B cell (primary cell): ENCODE results near the gene ATP8A1. TPM values are rescaled to one million over a fixed set of nuclear protein-coding genes. Genes with fewer than 3 reads are reported as not detected.

Source experiments
- ATAC-seq: fragments of 200-7000 bp; cut with Tn5 transposase; one replicate; pipeline ENCODE4 v1.10.0; 2021; ENCODE audit warnings: low read depth, mild to moderate bottlenecking, moderate number of reproducible peaks, moderate library complexity
- CTCF ChIA-PET: fragments of 350-600 bp; sonication (Branson Sonifier 250); formaldehyde crosslinking; loops from one replicate; lab custom pipeline; 2021; ENCODE audit warnings: antibody characterized with exemption, inconsistent platforms; lab: Charles Lee
- POLR2A ChIA-PET: fragments of 350-600 bp; sonication (Branson Sonifier 250); formaldehyde crosslinking; loops from one replicate; lab custom pipeline; 2021; ENCODE audit warnings: antibody characterized with exemption; lab: Charles Lee
- DNase-seq: peaks from one replicate; pipeline ENCODE4 v3.0.0; 2013
- H2AFZ ChIP-seq: 2 replicates; pipeline ENCODE4 v1.6.1; 2012; ENCODE audit warnings: mild to moderate bottlenecking, low read depth, low read length; ENCODE audit not compliant: insufficient read depth, poor library complexity, severe bottlenecking
- H3K27ac ChIP-seq, 2 donors: 1 replicate in 1 of 2; 2 replicates in 1 of 2; pipeline ENCODE4 v1.5.1; 2012 to 2013; ENCODE audit warnings: low read length in 2 of 2, mild to moderate bottlenecking in 2 of 2, moderate library complexity in 1 of 2
- H3K27me3 ChIP-seq, 4 experiments: fragments of 200-600 bp in 1 of 4; sonication (generic) in 1 of 4; replicated peaks in 1 of 4; 1 replicate in 2 of 4; 2 replicates in 2 of 4; pipeline versions ENCODE4 v1.6.1 to v1.7.0; 2013 to 2016; ENCODE audit warnings: low read length in 3 of 4, mild to moderate bottlenecking in 2 of 4, mixed read lengths in 1 of 4, moderate library complexity in 1 of 4; ENCODE audit not compliant: insufficient read depth in 4 of 4, control insufficient read depth in 3 of 4; ENCODE audit errors: control extremely low read depth in 1 of 4
- H3K36me3 ChIP-seq, 2 experiments: replicated peaks in 1 of 2; 1 replicate in 1 of 2; 2 replicates in 1 of 2; pipeline versions ENCODE4 v1.6.1 to v1.7.1; 2013; ENCODE audit warnings: low read length in 1 of 2; ENCODE audit not compliant: insufficient read depth in 2 of 2, control insufficient read depth in 1 of 2; ENCODE audit errors: control extremely low read depth in 1 of 2, extremely low read depth in 1 of 2
- H3K4me1 ChIP-seq, 2 donors: fragments of 200-600 bp in 1 of 2; sonication (generic) in 1 of 2; 1 replicate in 1 of 2; 2 replicates in 1 of 2; pipeline versions ENCODE4 v1.5.1 to v1.6.1; 2013 to 2017; ENCODE audit warnings: low read length in 2 of 2; ENCODE audit not compliant: control insufficient read depth in 2 of 2, insufficient read depth in 2 of 2
- H3K4me2 ChIP-seq: replicated peaks from 2 replicates; pipeline ENCODE3; 2012; ENCODE audit warnings: mild to moderate bottlenecking, low read depth, low read length; ENCODE audit not compliant: poor library complexity, severe bottlenecking
- H3K4me3 ChIP-seq, 5 experiments: fragments of 200-600 bp in 1 of 5; sonication (generic) in 1 of 5; 1 replicate in 3 of 5; 2 replicates in 2 of 5; pipeline versions ENCODE4 v1.5.1 to v1.7.0; 2011 to 2016; ENCODE audit warnings: low read length in 4 of 5, mild to moderate bottlenecking in 4 of 5, low read depth in 2 of 5, control low read depth in 1 of 5, moderate library complexity in 1 of 5; ENCODE audit not compliant: insufficient read depth in 1 of 5; ENCODE audit errors: control extremely low read depth in 1 of 5, extremely low read depth in 1 of 5
- H3K79me2 ChIP-seq: fragments of 200-600 bp; sonication (generic); one replicate; pipeline ENCODE4 v1.6.0; 2016; ENCODE audit warnings: low read length; ENCODE audit not compliant: control insufficient read depth, insufficient read depth
- H3K9ac ChIP-seq: fragments of 200-600 bp; sonication (generic); 2 replicates; pipeline ENCODE4 v1.6.1; 2017; ENCODE audit warnings: mild to moderate bottlenecking, low read length, moderate library complexity
- H3K9me3 ChIP-seq, 3 donors: one replicate each; pipeline versions ENCODE4 v1.6.1 to v1.7.1; 2013; ENCODE audit warnings: low read length in 2 of 3; ENCODE audit not compliant: control insufficient read depth in 2 of 3, insufficient read depth in 1 of 3; ENCODE audit errors: control extremely low read depth in 1 of 3
- H4K20me1 ChIP-seq: 2 replicates; pipeline ENCODE4 v1.6.0; 2012; ENCODE audit warnings: mild to moderate bottlenecking, low read length; ENCODE audit not compliant: insufficient read depth, control insufficient read depth, poor library complexity, severe bottlenecking
- H3K27ac Mint-ChIP-seq: one replicate; pipeline ENCODE4 v1.8.0; 2021; ENCODE audit warnings: mixed read lengths
- H3K27me3 Mint-ChIP-seq: one replicate; pipeline ENCODE4 v1.8.0; 2021; ENCODE audit warnings: mixed read lengths
- H3K4me1 Mint-ChIP-seq: one replicate; pipeline ENCODE4 v1.8.0; 2021; ENCODE audit warnings: mixed read lengths
- H3K4me3 Mint-ChIP-seq: one replicate; pipeline ENCODE4 v1.8.0; 2021; ENCODE audit warnings: mixed read lengths
- H3K9me3 Mint-ChIP-seq: one replicate; pipeline ENCODE4 v1.8.0; 2022; ENCODE audit warnings: mixed read lengths; ENCODE audit not compliant: insufficient read depth
- EZH2 ChIP-seq: IDR thresholded peaks from 2 replicates; pipeline ENCODE4 v1.6.1; 2012; ENCODE audit warnings: borderline replicate concordance, low read depth, mild to moderate bottlenecking, moderate library complexity, low read length; ENCODE audit not compliant: insufficient read depth, poor library complexity, severe bottlenecking
- WGBS: methylation state at CpG from one replicate; pipeline ENCODE4 v1.1.5; 2013; ENCODE audit warnings: missing lambda C conversion rate; ENCODE audit not compliant: insufficient coverage; 5-methylcytosine and 5-hydroxymethylcytosine counted together
- intact Hi-C: fragments of 100-400 bp; cut with micrococcal nuclease; formaldehyde crosslinking; loops from one replicate; pipeline ENCODE4 v1.10.0; 2022
- polyA plus RNA-seq: library from polyadenylated mRNA; depleted of rRNA; stranded (reverse); fragments of >200 nt; gene quantifications from 2 replicates; pipeline ENCODE4 v1.2.3, GENCODE V29; 2012
- total RNA-seq, 2 donors: library from RNA; stranded (reverse); fragments of 120-200 nt in 1 of 2; gene quantifications; 1 replicate in 1 of 2; 2 replicates in 1 of 2; pipeline versions ENCODE4 v1.2.3 to v1.2.4, GENCODE V29; 2013 to 2022
- TF ChIP-seq, protein P1 (sequence below): fragments of 200-600 bp; IDR thresholded peaks from one replicate; pipeline ENCODE4 v1.8.0; 2022; ENCODE audit warnings: antibody characterized with exemption, mild to moderate bottlenecking

The ATP8A1 gene
- total and polyA plus RNA-seq, 2 donors (not counting 1 experiment from before 2014, with no cell fraction given): 28.7 to 51.8 TPM

DNA sequence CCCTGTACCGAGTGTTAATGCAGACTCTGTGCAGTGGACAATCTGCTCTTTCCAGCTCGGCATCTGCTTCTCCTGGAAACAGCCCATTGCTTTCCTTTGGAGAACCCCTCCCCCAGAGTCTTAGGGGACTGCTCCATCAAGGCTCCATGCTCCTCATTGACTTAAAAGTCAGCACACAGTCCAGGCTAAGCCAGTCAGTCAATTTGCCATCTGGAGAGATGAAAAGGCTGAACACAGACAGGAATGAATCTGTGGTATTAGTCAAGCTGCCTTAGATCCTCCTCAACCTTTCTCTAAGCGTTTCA lies 20.3 kb downstream of the ATP8A1 start:
- Histone ChIP-seq H3K9ac (peak overlapping the region; percentile 5), H3K4me3 (peak overlapping the region in 1 of 5 experiments; percentile 7), H3K36me3 (no peaks in the 10 kb centered on the region), H3K9me3 (no peaks in the 10 kb centered on the region), H3K4me1 (peaks cover 83 to 89% of the 10 kb centered on the region in 2 donors), H3K79me2 (peaks cover 87% of the 10 kb centered on the region), H3K27me3 (no peaks in the 10 kb centered on the region), H3K4me2 (peak overlapping the region; percentile 65), H3K27ac (peak overlapping the region; percentile 42 to 66), H2AFZ (no peak overlapping the region), H4K20me1 (no peaks in the 10 kb centered on the region)
- WGBS: 86% methylated on average over 3 of the region's 3 CpGs
- peak overlapping the region; percentile 84 for H3K27ac Mint-ChIP-seq
- no peak for ATAC-seq
- TF ChIP-seq, protein P1, sequence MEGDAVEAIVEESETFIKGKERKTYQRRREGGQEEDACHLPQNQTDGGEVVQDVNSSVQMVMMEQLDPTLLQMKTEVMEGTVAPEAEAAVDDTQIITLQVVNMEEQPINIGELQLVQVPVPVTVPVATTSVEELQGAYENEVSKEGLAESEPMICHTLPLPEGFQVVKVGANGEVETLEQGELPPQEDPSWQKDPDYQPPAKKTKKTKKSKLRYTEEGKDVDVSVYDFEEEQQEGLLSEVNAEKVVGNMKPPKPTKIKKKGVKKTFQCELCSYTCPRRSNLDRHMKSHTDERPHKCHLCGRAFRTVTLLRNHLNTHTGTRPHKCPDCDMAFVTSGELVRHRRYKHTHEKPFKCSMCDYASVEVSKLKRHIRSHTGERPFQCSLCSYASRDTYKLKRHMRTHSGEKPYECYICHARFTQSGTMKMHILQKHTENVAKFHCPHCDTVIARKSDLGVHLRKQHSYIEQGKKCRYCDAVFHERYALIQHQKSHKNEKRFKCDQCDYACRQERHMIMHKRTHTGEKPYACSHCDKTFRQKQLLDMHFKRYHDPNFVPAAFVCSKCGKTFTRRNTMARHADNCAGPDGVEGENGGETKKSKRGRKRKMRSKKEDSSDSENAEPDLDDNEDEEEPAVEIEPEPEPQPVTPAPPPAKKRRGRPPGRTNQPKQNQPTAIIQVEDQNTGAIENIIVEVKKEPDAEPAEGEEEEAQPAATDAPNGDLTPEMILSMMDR: no peak
- no peak for TF ChIP-seq EZH2
- peaks cover 91% of the 10 kb centered on the region for H3K4me1 Mint-ChIP-seq
- no peaks in the 10 kb centered on the region for H3K9me3 Mint-ChIP-seq
- no peaks in the 10 kb centered on the region for H3K27me3 Mint-ChIP-seq
- POLR2A ChIA-PET: interaction anchor here (3.1 kb wide), 1 partner anchor 20 kb away, joined by 26 read pairs; the partner anchor contains the start of gene ATP8A1
- peak overlapping the region; percentile 57 for H3K4me3 Mint-ChIP-seq
- intact Hi-C loops: no loop called here
- DNase-seq: no peak
- CTCF ChIA-PET: interaction anchor here (1.0 to 5.7 kb wide), 6 partner anchors 9 to 59 kb away, joined by 3 to 28 read pairs (median 5); partner anchors contain the start of gene ATP8A1

DNA sequence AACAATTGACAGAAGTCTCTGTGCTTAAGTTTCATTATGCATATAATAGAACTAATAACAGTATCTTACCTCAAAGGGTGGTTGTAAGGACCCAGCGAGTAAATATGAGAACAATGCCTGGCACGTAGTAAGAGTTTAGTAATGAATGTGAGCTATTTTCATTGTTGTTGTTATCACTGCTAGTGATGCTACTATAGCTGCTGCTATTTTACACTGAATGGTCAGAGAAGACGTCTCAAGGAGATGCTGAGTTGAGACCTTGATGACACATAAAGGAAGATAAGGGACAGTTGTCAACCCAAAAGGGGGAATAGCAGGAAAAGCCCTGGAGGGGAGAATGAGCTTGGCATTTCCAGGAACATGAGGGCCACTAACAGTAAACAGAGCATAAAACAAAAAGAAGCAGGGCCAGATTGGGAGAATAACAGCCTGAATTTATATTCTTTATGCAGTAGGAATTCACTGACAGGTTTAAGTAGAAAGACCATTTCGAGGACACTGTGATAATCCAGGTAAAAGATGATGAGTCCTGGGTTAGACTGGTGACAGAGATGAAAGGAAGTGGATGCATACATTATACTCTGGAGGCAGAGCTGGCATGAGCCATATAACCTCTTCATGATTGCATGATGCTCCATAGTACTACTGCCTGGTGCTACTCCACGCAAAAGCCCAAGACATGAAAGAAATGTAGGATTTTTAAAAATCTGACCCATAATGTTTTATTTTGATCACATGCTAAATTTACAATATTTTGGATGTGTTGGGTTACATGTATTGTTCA lies 23.1 kb downstream of the ATP8A1 start:
- intact Hi-C loops: no loop called here
- no peak for TF ChIP-seq EZH2
- TF ChIP-seq, protein P1: no peak
- Histone ChIP-seq H3K4me2 (peak overlapping the region; percentile 54), H3K9ac (no peak overlapping the region), H3K79me2 (peaks cover 76% of the 10 kb centered on the region), H4K20me1 (no peaks in the 10 kb centered on the region), H3K4me1 (peaks cover 76 to 81% of the 10 kb centered on the region in 2 donors), H2AFZ (no peak overlapping the region), H3K27me3 (no peaks in the 10 kb centered on the region), H3K27ac (peak overlapping the region; percentile 41 to 78), H3K4me3 (no peak overlapping the region), H3K9me3 (no peaks in the 10 kb centered on the region), H3K36me3 (no peaks in the 10 kb centered on the region)
- Mint-ChIP-seq H3K4me1 (peaks cover 81% of the 10 kb centered on the region), H3K27me3 (no peaks in the 10 kb centered on the region), H3K9me3 (no peaks in the 10 kb centered on the region), H3K4me3 (peak overlapping the region; percentile 1), H3K27ac (peak overlapping the region; percentile 70)
- ATAC-seq: no peak
- CTCF ChIA-PET: interaction anchor here (1.0 to 5.7 kb wide), 3 partner anchors 23 to 73 kb away, joined by 3 to 28 read pairs (median 3); partner anchors contain the start of gene ATP8A1
- POLR2A ChIA-PET: interaction anchor here (1.2 kb wide), 1 partner anchor 24 kb away, joined by 3 read pairs; the partner anchor contains the start of gene ATP8A1
- DNase-seq: no peak
- WGBS: 54% methylated on average over 3 of the region's 5 CpGs
